ENCODE data around the gene LAMP2. TPM values are rescaled to one million over a fixed set of nuclear protein-coding genes. Genes with fewer than 3 reads are reported as not detected.
"Not testable (repeated sequence)": the region's sequence is repeated elsewhere in the genome, so short reads cannot be mapped to it uniquely, and the experiment has no call there.

LAMP2 gene
- total RNA-seq, 6 experiments from 2014 or later: 86.3 to 235 (median 183) TPM

DNA sequence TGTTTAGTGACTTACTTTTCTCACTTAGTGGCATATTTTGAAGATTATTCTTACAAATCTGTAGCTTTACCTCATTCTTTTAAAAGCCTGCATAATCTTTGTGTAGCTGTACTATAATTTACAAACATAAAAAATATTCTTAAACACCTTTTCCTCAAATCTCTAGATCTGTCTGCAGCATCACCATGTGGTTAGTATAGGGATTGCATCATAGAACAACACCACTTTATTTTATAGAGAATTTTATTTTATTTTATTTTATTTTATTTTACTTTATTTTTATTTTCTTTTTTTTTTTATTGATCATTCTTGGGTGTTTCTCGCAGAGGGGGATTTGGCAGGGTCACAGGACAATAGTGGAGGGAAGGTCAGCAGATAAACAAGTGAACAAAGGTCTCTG is 6.4 kb upstream of the LAMP2 start:
- intact Hi-C loops (cut with DNase I); DNase-seq: not testable (repeated sequence)
- peak in 3 of 4 donors; percentile 50 to 60 (median 53) for ATAC-seq

GRCh38 chrX:120474085-120474484 is 5.0 kb upstream of the LAMP2 start:
- ATAC-seq (peak in 3 of 4 donors; percentile 14 to 54 (median 16)), DNase-seq (no peak)
- TF ChIP-seq POLR2A (IDR thresholded peaks at IDR 0.05) (no peak), CTCF (IDR thresholded peaks at IDR 0.05) (no peak)
- no peaks in the 10 kb centered on the region for H3K9me3 ChIP-seq
- H3K27ac ChIP-seq: no peak overlapping the region
- H3K4me3 ChIP-seq: no peak overlapping the region
- no peaks in the 10 kb centered on the region for H3K36me3 ChIP-seq
- no peaks in the 10 kb centered on the region for H3K4me1 ChIP-seq
- H3K27me3 ChIP-seq: no peaks in the 10 kb centered on the region
- intact Hi-C loops (cut with DNase I): no loop called here
- 39% methylated on average over 3 of the region's 3 CpGs for WGBS (ENCODE audit: insufficient coverage, low coverage, low lambda C conversion rate, missing lambda C conversion rate)

More for the DNA sequence above, 6.4 kb upstream of the LAMP2 start:
- not testable (repeated sequence) for H3K27ac ChIP-seq, H3K4me3 ChIP-seq, H3K27me3 ChIP-seq, H3K4me1 ChIP-seq, H3K9me3 ChIP-seq, H3K36me3 ChIP-seq
- peak; percentile 38 to 61 (median 58) for TF ChIP-seq CTCF (IDR thresholded peaks at IDR 0.05)
- WGBS (ENCODE audit: insufficient coverage, low coverage, low lambda C conversion rate, missing lambda C conversion rate): 11% methylated on average over 1 of the region's 1 CpG

- WGBS (ENCODE audit: insufficient coverage, low coverage, low lambda C conversion rate, missing lambda C conversion rate): 58% methylated on average over 5 of the region's 5 CpGs
- intact Hi-C loops (cut with DNase I); H3K27me3 ChIP-seq; H3K4me1 ChIP-seq; H3K27ac ChIP-seq; ATAC-seq; DNase-seq; H3K36me3 ChIP-seq; H3K9me3 ChIP-seq: not testable (repeated sequence)
- peak overlapping the region in 2 of 3 donors; percentile 57 to 60 for H3K4me3 ChIP-seq
Measured at GRCh38 chrX:120469657-120470056, 561 bp upstream of the LAMP2 start.

GRCh38 chrX:120468479-120468824 is 644 bp downstream of the LAMP2 start:
- ATAC-seq (peak in 1 of 4 donors; percentile 3), DNase-seq (no peak)
- Histone ChIP-seq H3K36me3 (no peaks in the 10 kb centered on the region), H3K9me3 (no peaks in the 10 kb centered on the region), H3K27me3 (no peaks in the 10 kb centered on the region), H3K4me3 (peak overlapping the region; percentile 48 to 60 (median 57)), H3K4me1 (peaks cover 0 to 14% (median 0%) of the 10 kb centered on the region in 4 donors), H3K27ac (peak overlapping the region; percentile 79 to 96 (median 90))
- intact Hi-C loops (cut with DNase I): no loop called here
- TF ChIP-seq POLR2A (IDR thresholded peaks at IDR 0.05): no peak
- TF ChIP-seq CTCF (IDR thresholded peaks at IDR 0.05): no peak
- 18% methylated on average over 2 of the region's 2 CpGs for WGBS (ENCODE audit: insufficient coverage, low coverage, low lambda C conversion rate, missing lambda C conversion rate)

GRCh38 chrX:120468071-120468470 is 1.0 kb downstream of the LAMP2 start:
- peak overlapping the region; percentile 79 to 96 (median 90) for H3K27ac ChIP-seq
- H3K4me3 ChIP-seq: peak overlapping the region; percentile 48 to 60 (median 57)
- no peaks in the 10 kb centered on the region for H3K9me3 ChIP-seq
- intact Hi-C loops (cut with DNase I): no loop called here
- no peak for ATAC-seq
- WGBS (ENCODE audit: insufficient coverage, low coverage, low lambda C conversion rate, missing lambda C conversion rate): 13% methylated on average over 4 of the region's 4 CpGs
- no peak for TF ChIP-seq POLR2A (IDR thresholded peaks at IDR 0.05)
- no peak for TF ChIP-seq CTCF (IDR thresholded peaks at IDR 0.05)
- peaks cover 0 to 18% (median 0%) of the 10 kb centered on the region in 4 donors for H3K4me1 ChIP-seq
- no peaks in the 10 kb centered on the region for H3K27me3 ChIP-seq
- H3K36me3 ChIP-seq: no peaks in the 10 kb centered on the region
- no peak for DNase-seq

Data from right lobe of liver (tissue), 6 donors.